Stomach (tissue), 4 donors: Measurements from ENCODE around the gene LRFN2.

ENCODE experiments used
- CTCF ChIP-seq, 7 experiments: fragments of 450-650 bp in 4 of 7; fragments of 200-600 bp in 3 of 7; sonication (generic) in 3 of 7; IDR thresholded peaks; one replicate each; pipeline ENCODE4 v1.5.1; 2016 to 2019; ENCODE audit warnings: antibody characterized with exemption in 7 of 7, control low read depth in 2 of 7, mild to moderate bottlenecking in 1 of 7
- EP300 ChIP-seq: sonication (generic); formaldehyde crosslinking; IDR thresholded peaks from one replicate; pipeline ENCODE4 v1.6.1; 2017; ENCODE audit warnings: antibody characterized with exemption
- POLR2A ChIP-seq, 4 donors: fragments of 450-650 bp; IDR thresholded peaks; one replicate each; pipeline ENCODE4 v1.6.1; 2016; ENCODE audit warnings: antibody characterized with exemption in 4 of 4, control low read depth in 2 of 4, mild to moderate bottlenecking in 1 of 4, moderate library complexity in 1 of 4
- POLR2AphosphoS5 ChIP-seq, 3 donors: sonication (generic); formaldehyde crosslinking; IDR thresholded peaks; one replicate each; pipeline ENCODE4 v1.6.1; 2016; ENCODE audit warnings: antibody characterized with exemption in 3 of 3

DNA sequence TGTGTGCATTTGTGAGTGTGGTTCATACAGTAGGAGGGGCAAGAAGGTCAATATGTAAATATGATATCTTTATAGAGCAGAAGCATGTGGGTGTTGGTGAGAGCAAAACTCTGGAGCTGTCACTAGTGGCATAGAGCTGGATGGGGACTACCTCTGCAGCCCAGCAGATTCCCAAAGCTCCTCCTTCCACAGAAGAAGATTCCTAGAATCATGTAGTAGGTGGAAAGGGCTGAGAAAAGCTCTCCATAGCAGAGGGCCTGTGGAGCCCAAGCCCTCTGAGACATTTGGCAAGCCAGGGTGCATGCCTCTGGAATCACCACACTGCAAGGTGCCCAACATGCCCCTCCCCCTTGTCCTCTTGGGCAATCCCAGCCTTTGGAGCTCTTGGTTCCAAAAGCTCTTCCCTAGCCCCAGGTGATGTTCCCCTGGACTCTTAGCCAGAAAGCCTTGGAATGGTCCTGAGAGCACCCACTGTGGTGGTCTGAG is 233.2 kb downstream of the LRFN2 start:
- no peak for TF ChIP-seq CTCF (IDR thresholded peaks at IDR 0.05)
- TF ChIP-seq POLR2A (IDR thresholded peaks at IDR 0.05), result no peak
- no peak for TF ChIP-seq POLR2AphosphoS5 (IDR thresholded peaks at IDR 0.05)
- no peak for TF ChIP-seq EP300
